Epidermal melanocyte (primary cell): Measurements from ENCODE around the gene TSPAN32.
"Not testable (repeated sequence)": the region's sequence is repeated elsewhere in the genome, so short reads cannot be mapped to it uniquely, and the experiment has no call there.

Source experiments
- DNase-seq: peaks from one replicate; pipeline ENCODE4 v3.0.0; 2011; ENCODE audit warnings: low spot score; ENCODE audit not compliant: insufficient read length

Gene TSPAN32

DNA sequence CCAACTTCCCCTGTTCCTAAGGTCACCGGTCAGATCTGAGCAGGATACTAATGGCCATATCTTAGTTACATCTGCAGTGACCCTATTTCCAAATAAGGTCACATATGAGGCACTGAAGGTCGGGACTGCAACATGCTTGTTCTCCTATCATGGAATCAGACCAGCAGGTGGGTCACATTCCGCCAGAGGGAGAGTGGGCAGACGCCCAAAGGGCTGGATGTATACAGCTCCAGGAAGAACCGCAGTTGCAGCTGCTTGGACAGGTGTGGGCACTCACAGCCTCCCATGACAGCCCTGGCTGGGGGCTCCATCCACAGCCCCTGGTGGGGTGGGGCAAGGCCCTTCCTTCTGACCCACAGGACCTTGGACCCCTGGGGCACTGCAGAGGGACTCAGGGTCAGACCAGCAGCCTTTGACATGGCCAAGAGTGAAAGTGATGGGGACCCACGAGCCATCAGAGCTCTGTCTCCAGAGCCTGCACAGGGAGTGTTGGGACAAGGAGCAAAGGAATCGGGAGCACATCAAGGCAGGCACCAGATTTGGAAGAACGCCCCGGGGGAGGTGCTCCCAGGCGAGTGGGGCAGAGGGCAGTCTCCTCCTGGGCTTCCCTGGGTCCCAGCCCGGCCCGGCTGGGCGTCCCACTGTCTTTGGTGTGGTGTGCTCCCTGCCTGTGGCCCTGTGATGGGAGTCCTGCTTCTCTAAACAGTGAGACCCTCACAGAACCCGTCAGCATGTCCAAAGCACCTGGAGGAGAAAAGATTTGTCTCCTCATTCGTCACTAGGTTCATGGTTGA, 62.0 kb downstream of the TSPAN32 start:
- no peak for DNase-seq

DNA sequence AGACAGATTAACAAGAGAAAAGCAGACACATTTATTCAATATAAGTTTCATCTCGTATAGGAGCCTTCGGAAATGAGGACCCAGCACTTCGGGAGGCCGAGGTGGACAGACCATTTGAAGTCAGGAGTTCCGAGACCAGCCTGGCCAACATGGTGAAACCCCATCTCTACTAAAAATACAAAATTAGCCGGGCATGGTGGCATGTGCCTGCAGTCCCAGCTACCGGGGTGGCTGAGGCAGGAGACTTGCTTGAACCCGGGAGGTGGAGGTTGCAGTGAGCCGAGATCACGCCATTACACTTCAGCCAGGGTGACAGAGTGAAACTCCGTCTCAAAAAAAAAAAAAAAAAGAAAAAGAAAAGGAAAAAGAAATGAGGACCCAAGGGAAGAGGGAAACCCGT, 62.6 kb downstream of the TSPAN32 start:
- DNase-seq, result not testable (repeated sequence)

GRCh38 chr11:2365571-2366210, 63.9 kb downstream of the TSPAN32 start:
- no peak for DNase-seq

DNA sequence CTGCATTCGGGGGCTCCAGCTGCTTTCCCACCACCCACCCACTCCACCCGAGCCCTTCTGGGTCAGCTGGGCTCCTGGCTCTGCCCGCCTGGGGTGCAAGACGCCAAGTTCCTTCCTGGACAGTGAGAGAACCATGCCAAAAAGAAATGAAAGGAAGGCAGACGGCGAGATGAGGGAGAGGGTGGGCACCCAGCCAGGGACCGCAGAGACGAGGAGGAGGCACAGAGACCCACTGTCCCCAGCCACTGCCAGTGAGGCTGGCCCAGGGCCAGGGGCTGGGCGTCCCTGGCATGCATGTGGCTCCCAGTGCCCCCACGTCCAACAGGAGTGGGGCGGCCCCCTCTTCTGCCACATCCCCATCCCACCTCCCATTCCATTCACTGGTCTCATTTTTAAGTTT, 64.5 kb downstream of the TSPAN32 start:
- no peak for DNase-seq

- DNase-seq, result no peak
Measured at GRCh38 chr11:2366733-2367132, 64.9 kb downstream of the TSPAN32 start.

GRCh38 chr11:2367266-2368160, 65.7 kb downstream of the TSPAN32 start:
- DNase-seq, result no peak
